ENCODE data around the gene ZSWIM4. TPM values are rescaled to one million over a fixed set of nuclear protein-coding genes. Genes with fewer than 3 reads are reported as not detected.

ZSWIM4 gene
- total RNA-seq, 2 donors from 2014 or later: 9.7 to 14.2 TPM

DNA sequence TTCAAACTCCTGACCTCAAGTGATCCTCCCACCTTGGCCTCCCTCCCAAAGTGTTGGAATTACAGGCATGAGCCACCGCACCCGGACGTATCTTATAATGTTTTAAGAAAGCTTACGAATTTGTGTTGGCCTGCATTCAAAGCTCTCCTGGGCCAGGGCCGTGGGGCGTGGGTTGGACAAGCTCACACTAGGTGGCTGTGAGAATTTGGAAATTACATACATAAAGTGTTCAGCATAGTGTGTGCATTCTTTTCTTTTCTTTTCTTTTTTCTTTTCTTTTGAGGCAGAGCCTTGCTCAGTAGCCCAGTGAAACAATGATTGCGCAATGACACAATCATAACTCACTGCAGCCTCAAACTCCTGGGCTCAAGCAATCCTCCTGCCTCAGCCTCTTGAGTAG is 2.6 kb downstream of the ZSWIM4 start:
- no peaks in the 10 kb centered on the region for H3K9me3 ChIP-seq
- H3K36me3 ChIP-seq: no peaks in the 10 kb centered on the region
- TF ChIP-seq CTCF (IDR thresholded peaks at IDR 0.05) (peak in 1 of 4 experiments; percentile 3), POLR2A (IDR thresholded peaks at IDR 0.05) (peak; percentile 30), POLR2AphosphoS5 (IDR thresholded peaks at IDR 0.05) (peak; percentile 46)
- peak; percentile 51 for DNase-seq (ENCODE audit: low spot score)
- intact Hi-C loops (cut with DNase I): loop anchor here (5.0 kb wide), 1 partner anchor 39 kb away; no protein-coding TSS in a partner anchor
- H3K27ac ChIP-seq: peak overlapping the region; percentile 92 to 93
- peaks cover 9% of the 10 kb centered on the region for H3K4me1 ChIP-seq (replicated peaks)
- no peak overlapping the region for H3K4me3 ChIP-seq
- WGBS: 26% methylated on average over 7 of the region's 7 CpGs
- no peaks in the 10 kb centered on the region for H3K27me3 ChIP-seq (replicated peaks; ENCODE audit: insufficient read depth)

DNA sequence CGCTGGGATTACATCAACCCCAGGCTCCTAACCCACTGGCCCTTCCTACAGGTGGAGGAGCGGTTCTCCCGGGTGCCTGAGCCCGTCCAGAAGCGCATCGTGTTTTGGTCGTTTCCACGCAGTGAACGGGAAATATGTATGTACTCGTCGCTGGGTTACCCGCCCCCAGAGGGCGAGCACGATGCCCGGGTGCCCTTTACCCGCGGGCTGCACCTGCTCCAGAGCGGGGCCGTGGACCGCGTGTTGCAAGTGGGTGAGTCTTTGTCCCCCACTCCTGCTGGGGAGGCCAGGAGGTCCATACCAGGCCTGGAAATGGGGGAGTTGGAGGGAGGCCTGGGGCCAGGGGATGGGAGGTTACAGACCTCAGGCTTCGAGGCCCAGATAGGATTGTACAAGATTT is 4.4 kb downstream of the ZSWIM4 start:
- no peak for DNase-seq (ENCODE audit: low spot score)
- no peak for TF ChIP-seq POLR2AphosphoS5 (IDR thresholded peaks at IDR 0.05)
- no peak for TF ChIP-seq CTCF (IDR thresholded peaks at IDR 0.05)
- no peak for TF ChIP-seq POLR2A (IDR thresholded peaks at IDR 0.05)
- H3K4me3 ChIP-seq: no peak overlapping the region
- H3K27ac ChIP-seq: no peak overlapping the region
- 94% methylated on average over 22 of the region's 22 CpGs for WGBS
- H3K36me3 ChIP-seq: no peaks in the 10 kb centered on the region
- no peaks in the 10 kb centered on the region for H3K27me3 ChIP-seq (replicated peaks; ENCODE audit: insufficient read depth)
- intact Hi-C loops (cut with DNase I): loop anchor here (5.0 kb wide), 1 partner anchor 38 kb away; no protein-coding TSS in a partner anchor
- no peaks in the 10 kb centered on the region for H3K9me3 ChIP-seq
- peaks cover 13% of the 10 kb centered on the region for H3K4me1 ChIP-seq (replicated peaks)

DNA sequence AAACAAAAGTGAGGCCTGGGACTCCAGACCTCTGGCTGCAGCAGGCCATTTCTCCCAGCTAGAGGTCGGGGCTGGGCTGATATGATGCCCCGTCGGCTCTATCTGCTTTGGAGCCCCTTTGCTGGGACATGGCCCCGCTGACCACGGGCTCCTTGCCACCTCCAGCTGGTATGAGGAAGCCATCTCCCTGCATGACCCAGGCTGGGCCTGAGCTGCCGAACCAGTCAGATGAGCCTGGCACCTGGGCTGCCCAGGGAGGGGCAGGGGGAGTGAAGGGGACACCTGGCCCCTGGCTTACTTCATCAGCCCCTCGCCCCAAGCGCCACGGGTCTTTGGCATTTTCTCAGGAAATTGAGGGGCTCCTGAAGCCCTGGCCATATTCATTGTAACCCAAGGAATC is 7.8 kb downstream of the ZSWIM4 start:
- WGBS: 53% methylated on average over 9 of the region's 9 CpGs
- TF ChIP-seq POLR2AphosphoS5 (IDR thresholded peaks at IDR 0.05) (peak; percentile 76), CTCF (IDR thresholded peaks at IDR 0.05) (no peak), POLR2A (IDR thresholded peaks at IDR 0.05) (no peak)
- Histone ChIP-seq H3K27me3 (replicated peaks; ENCODE audit: insufficient read depth) (no peaks in the 10 kb centered on the region), H3K4me3 (no peak overlapping the region), H3K9me3 (no peaks in the 10 kb centered on the region), H3K4me1 (replicated peaks) (peaks cover 4% of the 10 kb centered on the region), H3K27ac (peak overlapping the region; percentile 55 to 72), H3K36me3 (no peaks in the 10 kb centered on the region)
- intact Hi-C loops (cut with DNase I): no loop called here
- DNase-seq (ENCODE audit: low spot score): peak; percentile 68

DNA sequence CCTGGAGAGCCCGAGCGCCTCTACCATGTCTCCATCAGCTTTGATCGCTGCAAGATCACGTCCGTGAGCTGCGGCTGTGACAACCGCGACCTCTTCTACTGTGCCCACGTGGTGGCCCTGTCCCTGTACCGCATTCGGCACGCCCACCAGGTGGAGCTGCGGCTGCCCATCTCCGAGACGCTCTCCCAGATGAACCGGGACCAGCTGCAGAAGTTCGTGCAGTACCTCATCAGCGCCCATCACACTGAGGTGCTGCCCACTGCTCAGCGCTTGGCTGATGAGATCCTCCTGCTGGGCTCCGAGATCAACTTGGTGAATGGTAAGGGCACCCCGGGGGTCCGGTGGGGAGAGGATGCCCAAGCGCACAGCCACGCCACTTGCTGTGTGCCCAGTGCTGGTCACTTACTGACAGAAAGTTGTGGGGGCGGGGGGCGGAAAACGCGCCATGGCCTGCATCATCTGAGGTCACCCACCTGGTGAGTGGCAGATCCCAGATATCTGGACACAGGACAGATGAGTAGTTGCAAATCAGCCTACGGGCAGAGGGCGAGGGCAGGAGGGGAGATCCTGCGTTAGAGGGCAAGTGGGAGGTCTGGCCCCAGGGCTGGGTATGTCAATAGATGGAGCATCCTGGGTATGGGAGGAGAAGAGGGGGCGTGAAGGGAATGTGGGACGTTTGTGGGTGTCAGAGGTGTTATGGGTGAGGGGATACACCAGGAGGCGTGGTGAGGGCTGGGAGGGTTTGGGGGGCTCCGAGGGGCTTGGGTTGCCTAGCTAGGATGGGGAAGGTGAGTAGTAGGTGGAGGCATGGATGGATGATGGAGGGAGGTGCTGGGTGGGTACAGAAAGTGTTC is 9.8 kb downstream of the ZSWIM4 start:
- Histone ChIP-seq H3K27ac (no peak overlapping the region), H3K4me1 (replicated peaks) (peaks cover 4% of the 10 kb centered on the region), H3K36me3 (no peaks in the 10 kb centered on the region), H3K4me3 (no peak overlapping the region), H3K27me3 (replicated peaks; ENCODE audit: insufficient read depth) (no peaks in the 10 kb centered on the region), H3K9me3 (no peaks in the 10 kb centered on the region)
- no peak for DNase-seq (ENCODE audit: low spot score)
- TF ChIP-seq POLR2A (IDR thresholded peaks at IDR 0.05): no peak
- no peak for TF ChIP-seq POLR2AphosphoS5 (IDR thresholded peaks at IDR 0.05)
- peak in 2 of 4 experiments; percentile 16 to 31 for TF ChIP-seq CTCF (IDR thresholded peaks at IDR 0.05)
- WGBS: 71% methylated on average over 35 of the region's 35 CpGs
- intact Hi-C loops (cut with DNase I): no loop called here

- Histone ChIP-seq H3K36me3 (no peaks in the 10 kb centered on the region), H3K4me1 (replicated peaks) (peaks cover 4% of the 10 kb centered on the region), H3K9me3 (no peaks in the 10 kb centered on the region), H3K27me3 (replicated peaks; ENCODE audit: insufficient read depth) (no peaks in the 10 kb centered on the region), H3K4me3 (no peak overlapping the region), H3K27ac (no peak overlapping the region)
- intact Hi-C loops (cut with DNase I): no loop called here
- DNase-seq (ENCODE audit: low spot score): no peak
- TF ChIP-seq CTCF (IDR thresholded peaks at IDR 0.05) (no peak), POLR2AphosphoS5 (IDR thresholded peaks at IDR 0.05) (no peak)
- WGBS: 98% methylated on average over 3 of the region's 3 CpGs
Observed at GRCh38 chr19:13806728-13807127, 11.5 kb downstream of the ZSWIM4 start.

Data from prostate gland (tissue), 2 donors.